WTC11 (cell line): ENCODE results near the gene GLRX. TPM values are rescaled to one million over a fixed set of nuclear protein-coding genes. Genes with fewer than 3 reads are reported as not detected.

ENCODE experiments used
- ATAC-seq: fragments of 200-7000 bp; cut with Tn5 transposase; 2 replicates; pipeline ENCODE4 v1.10.0; 2021; ENCODE audit warnings: mild to moderate bottlenecking, moderate library complexity
- CTCF ChIA-PET: fragments of 300-600 bp; sonication (Branson Sonifier 250); formaldehyde crosslinking; loops from one replicate; lab custom pipeline; 2021; ENCODE audit warnings: antibody characterized with exemption; lab: Charles Lee
- POLR2A ChIA-PET: fragments of 350-600 bp; sonication (Branson Sonifier 250); formaldehyde crosslinking; loops from one replicate; lab custom pipeline; 2021; ENCODE audit warnings: antibody characterized with exemption; lab: Charles Lee
- DNase-seq: peaks from one replicate; pipeline ENCODE4 v3.0.0; 2021; ENCODE audit warnings: low spot score
- H3K27ac Mint-ChIP-seq: 2 replicates; pipeline ENCODE4 v1.8.0; 2021; ENCODE audit warnings: mixed read lengths
- H3K27me3 Mint-ChIP-seq: 2 replicates; pipeline ENCODE4 v1.8.0; 2021; ENCODE audit warnings: low read depth, mild to moderate bottlenecking, moderate library complexity, mixed read lengths
- H3K36me3 Mint-ChIP-seq: 2 replicates; pipeline ENCODE4 v1.8.0; 2021; ENCODE audit warnings: mixed read lengths
- H3K4me1 Mint-ChIP-seq: 2 replicates; pipeline ENCODE4 v1.8.0; 2022; ENCODE audit warnings: mixed read lengths
- H3K4me3 Mint-ChIP-seq: 2 replicates; pipeline ENCODE4 v1.8.0; 2021; ENCODE audit warnings: mild to moderate bottlenecking, moderate library complexity, mixed read lengths
- H3K9me3 Mint-ChIP-seq: 2 replicates; pipeline ENCODE4 v1.8.0; 2021; ENCODE audit warnings: mixed read lengths
- FOXK1 ChIP-seq: sonication (generic); formaldehyde crosslinking; IDR thresholded peaks from 2 replicates; pipeline ENCODE4 v1.8.0; 2022; ENCODE audit warnings: mild to moderate bottlenecking, moderate library complexity, missing genetic modification reagents
- GABPB1 ChIP-seq: sonication (generic); formaldehyde crosslinking; IDR thresholded peaks from 2 replicates; pipeline ENCODE4 v1.8.1; 2023; ENCODE audit warnings: mild to moderate bottlenecking, missing genetic modification reagents
- NFATC4 ChIP-seq: fragments of 250-450 bp; sonication (Bioruptor Pico); IDR thresholded peaks from 2 replicates; pipeline ENCODE4 v1.9.0; 2021; ENCODE audit warnings: mild to moderate bottlenecking
- RELA ChIP-seq: sonication (generic); formaldehyde crosslinking; IDR thresholded peaks from 2 replicates; pipeline ENCODE4 v1.8.1; 2022; ENCODE audit warnings: missing genetic modification reagents, mild to moderate bottlenecking, borderline replicate concordance
- RORB ChIP-seq: fragments of 250-450 bp; sonication (Bioruptor Pico); IDR thresholded peaks from 2 replicates; pipeline ENCODE4 v1.9.0; 2021; ENCODE audit warnings: mild to moderate bottlenecking
- SMAD3 ChIP-seq: sonication (generic); formaldehyde crosslinking; IDR thresholded peaks from 2 replicates; pipeline ENCODE4 v1.8.0; 2022; ENCODE audit warnings: missing genetic modification reagents, mild to moderate bottlenecking, borderline replicate concordance
- STAT6 ChIP-seq: sonication (generic); formaldehyde crosslinking; conservative IDR thresholded peaks from 2 replicates; pipeline ENCODE4 v1.8.1; 2023; ENCODE audit warnings: mild to moderate bottlenecking, low read depth, missing genetic modification reagents, moderate library complexity
- TEAD1 ChIP-seq: sonication (generic); formaldehyde crosslinking; IDR thresholded peaks from 2 replicates; pipeline ENCODE4 v1.8.0; 2022; ENCODE audit warnings: mild to moderate bottlenecking, missing genetic modification reagents
- ZBTB43 ChIP-seq: sonication (generic); formaldehyde crosslinking; IDR thresholded peaks from 2 replicates; pipeline ENCODE4 v1.8.1; 2023; ENCODE audit warnings: mild to moderate bottlenecking, missing genetic modification reagents
- ZNF232 ChIP-seq: sonication (generic); formaldehyde crosslinking; IDR thresholded peaks from 2 replicates; pipeline ENCODE4 v1.8.0; 2022; ENCODE audit warnings: mild to moderate bottlenecking, missing genetic modification reagents
- ZNF263 ChIP-seq: sonication (generic); formaldehyde crosslinking; IDR thresholded peaks from 2 replicates; pipeline ENCODE4 v1.8.1; 2022; ENCODE audit warnings: low read depth, mild to moderate bottlenecking, moderate library complexity, missing genetic modification reagents
- ZNF423 ChIP-seq: fragments of 250-450 bp; sonication (Bioruptor Pico); IDR thresholded peaks from 2 replicates; pipeline ENCODE4 v2.1.2; 2022; ENCODE audit warnings: mild to moderate bottlenecking, moderate library complexity
- total RNA-seq: library from RNA; stranded (reverse); gene quantifications from 3 replicates; pipeline ENCODE4 v1.2.3, GENCODE V29; 2021
- TF ChIP-seq, protein P1 (sequence below): sonication (generic); formaldehyde crosslinking; IDR thresholded peaks from 2 replicates; pipeline ENCODE4 v1.8.0; 2022; ENCODE audit warnings: mild to moderate bottlenecking, missing genetic modification reagents
- TF ChIP-seq, protein P2 (sequence below): sonication (generic); formaldehyde crosslinking; IDR thresholded peaks from 2 replicates; pipeline ENCODE4 v1.8.0; 2022; ENCODE audit warnings: missing genetic modification reagents
- TF ChIP-seq, protein P3 (sequence below): fragments of 250-450 bp; sonication (Bioruptor Pico); IDR thresholded peaks from 2 replicates; pipeline ENCODE4 v1.9.0; 2021; ENCODE audit warnings: mild to moderate bottlenecking

The GLRX gene
- total RNA-seq, 1 experiment from 2014 or later = 15.9 TPM

DNA sequence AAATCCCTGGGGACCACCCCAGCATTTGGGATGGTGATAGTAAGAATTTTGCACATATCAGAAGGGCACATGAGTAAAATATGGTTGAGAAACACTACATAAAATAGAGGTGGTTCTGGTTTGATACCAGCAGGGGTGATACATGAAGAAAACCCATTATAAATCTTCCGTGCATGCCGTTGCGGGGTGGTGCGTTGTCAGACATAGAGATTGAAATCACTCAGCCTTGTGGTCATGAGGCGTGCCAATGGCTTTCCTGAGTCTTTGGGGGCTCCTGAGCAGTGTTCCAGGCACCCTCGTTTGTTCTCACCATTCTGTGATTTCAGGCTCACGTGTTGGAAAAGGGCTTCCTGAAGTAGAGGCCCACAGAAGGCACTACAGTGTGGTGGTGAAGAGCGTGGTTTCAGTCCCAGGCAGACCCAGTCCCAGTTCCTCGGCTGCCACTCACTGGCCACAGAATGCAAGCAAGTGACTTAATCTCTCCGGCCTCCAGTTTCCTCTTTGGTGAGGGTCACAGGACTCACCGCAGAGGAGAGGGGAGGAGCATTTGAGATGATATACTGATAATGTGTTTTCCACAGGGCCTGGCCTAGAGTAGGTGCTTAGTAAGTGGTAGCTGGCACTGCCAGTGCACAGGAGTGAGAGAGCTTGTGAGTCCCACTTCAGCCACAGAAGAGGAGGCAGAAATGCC lies 20.5 kb upstream of the GLRX start:
- no peaks in the 10 kb centered on the region; the same call in 1 of the 2 replicates for H3K27me3 Mint-ChIP-seq
- no peaks in the 10 kb centered on the region for H3K9me3 Mint-ChIP-seq
- H3K4me3 Mint-ChIP-seq = no peak overlapping the region
- no peak for DNase-seq
- no peaks in the 10 kb centered on the region for H3K36me3 Mint-ChIP-seq
- CTCF ChIA-PET = interaction anchor here (1.0 to 2.8 kb wide), 2 partner anchors 9 to 62 kb away, joined by 3 to 16 read pairs; no protein-coding TSS in a partner anchor
- peak; percentile 46 for ATAC-seq
- POLR2A ChIA-PET = no interaction called here
- H3K4me1 Mint-ChIP-seq = peaks cover 2% of the 10 kb centered on the region; the same call in 1 of the 2 replicates
- H3K27ac Mint-ChIP-seq = no peak overlapping the region
- TF ChIP-seq RELA (CRISPR knock-in tag) (no peak), ZNF232 (no peak), NFATC4 (CRISPR knock-in tag) (no peak), ZNF263 (CRISPR knock-in tag) (no peak), RORB (CRISPR knock-in tag) (no peak), TEAD1 (no peak), STAT6 (CRISPR knock-in tag) (no peak), ZBTB43 (CRISPR knock-in tag) (no peak), FOXK1 (CRISPR knock-in tag) (no peak), SMAD3 (no peak), ZNF423 (no peak)
- TF ChIP-seq, protein P1, sequence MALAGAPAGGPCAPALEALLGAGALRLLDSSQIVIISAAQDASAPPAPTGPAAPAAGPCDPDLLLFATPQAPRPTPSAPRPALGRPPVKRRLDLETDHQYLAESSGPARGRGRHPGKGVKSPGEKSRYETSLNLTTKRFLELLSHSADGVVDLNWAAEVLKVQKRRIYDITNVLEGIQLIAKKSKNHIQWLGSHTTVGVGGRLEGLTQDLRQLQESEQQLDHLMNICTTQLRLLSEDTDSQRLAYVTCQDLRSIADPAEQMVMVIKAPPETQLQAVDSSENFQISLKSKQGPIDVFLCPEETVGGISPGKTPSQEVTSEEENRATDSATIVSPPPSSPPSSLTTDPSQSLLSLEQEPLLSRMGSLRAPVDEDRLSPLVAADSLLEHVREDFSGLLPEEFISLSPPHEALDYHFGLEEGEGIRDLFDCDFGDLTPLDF (CRISPR knock-in tag) = no peak
- TF ChIP-seq, protein P2, sequence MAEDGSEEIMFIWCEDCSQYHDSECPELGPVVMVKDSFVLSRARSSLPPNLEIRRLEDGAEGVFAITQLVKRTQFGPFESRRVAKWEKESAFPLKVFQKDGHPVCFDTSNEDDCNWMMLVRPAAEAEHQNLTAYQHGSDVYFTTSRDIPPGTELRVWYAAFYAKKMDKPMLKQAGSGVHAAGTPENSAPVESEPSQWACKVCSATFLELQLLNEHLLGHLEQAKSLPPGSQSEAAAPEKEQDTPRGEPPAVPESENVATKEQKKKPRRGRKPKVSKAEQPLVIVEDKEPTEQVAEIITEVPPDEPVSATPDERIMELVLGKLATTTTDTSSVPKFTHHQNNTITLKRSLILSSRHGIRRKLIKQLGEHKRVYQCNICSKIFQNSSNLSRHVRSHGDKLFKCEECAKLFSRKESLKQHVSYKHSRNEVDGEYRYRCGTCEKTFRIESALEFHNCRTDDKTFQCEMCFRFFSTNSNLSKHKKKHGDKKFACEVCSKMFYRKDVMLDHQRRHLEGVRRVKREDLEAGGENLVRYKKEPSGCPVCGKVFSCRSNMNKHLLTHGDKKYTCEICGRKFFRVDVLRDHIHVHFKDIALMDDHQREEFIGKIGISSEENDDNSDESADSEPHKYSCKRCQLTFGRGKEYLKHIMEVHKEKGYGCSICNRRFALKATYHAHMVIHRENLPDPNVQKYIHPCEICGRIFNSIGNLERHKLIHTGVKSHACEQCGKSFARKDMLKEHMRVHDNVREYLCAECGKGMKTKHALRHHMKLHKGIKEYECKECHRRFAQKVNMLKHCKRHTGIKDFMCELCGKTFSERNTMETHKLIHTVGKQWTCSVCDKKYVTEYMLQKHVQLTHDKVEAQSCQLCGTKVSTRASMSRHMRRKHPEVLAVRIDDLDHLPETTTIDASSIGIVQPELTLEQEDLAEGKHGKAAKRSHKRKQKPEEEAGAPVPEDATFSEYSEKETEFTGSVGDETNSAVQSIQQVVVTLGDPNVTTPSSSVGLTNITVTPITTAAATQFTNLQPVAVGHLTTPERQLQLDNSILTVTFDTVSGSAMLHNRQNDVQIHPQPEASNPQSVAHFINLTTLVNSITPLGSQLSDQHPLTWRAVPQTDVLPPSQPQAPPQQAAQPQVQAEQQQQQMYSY (CRISPR knock-in tag) = no peak

DNA sequence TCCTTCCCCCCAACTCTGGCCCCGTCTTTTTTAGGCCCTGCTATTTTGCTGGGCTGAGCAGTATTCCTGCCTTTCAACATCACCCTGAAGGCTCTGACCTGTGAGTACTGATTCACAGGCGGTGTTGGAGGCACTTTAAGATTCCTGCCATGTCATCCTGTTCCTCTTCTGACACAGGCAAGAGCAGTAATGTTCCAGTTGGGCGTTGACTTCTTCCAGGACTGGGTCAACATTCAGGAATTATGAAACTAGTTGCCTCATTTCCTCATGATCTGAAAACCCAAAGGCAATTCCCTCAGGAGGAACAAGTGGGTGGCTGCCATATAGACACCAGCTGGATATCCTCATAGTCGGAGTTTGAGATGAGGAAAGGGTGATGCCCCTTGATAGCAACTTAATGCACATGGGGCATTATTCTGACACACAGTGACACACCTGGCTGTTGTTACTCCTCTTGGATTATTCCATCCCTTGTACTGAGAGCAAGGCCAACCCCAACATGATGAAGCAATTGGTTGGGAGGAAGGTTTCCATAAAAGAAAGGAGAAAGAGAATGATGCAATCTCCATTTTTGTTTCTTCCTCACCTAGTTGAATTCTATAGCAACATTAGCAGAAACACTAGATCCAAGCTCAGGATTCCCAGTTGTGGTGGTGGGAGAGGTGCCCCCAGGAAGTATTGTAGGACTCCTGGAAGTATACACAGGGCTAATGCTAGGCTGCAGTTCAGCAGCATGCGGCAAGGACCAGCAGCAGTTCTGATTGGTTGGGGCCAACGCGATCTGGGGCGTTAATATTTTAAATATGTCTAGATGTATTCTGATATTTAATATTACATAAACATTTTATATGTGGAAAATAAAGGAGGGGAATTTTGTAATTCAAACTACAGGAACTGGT lies 19.6 kb upstream of the GLRX start:
- ChIA-PET CTCF (interaction anchor here (1.4 to 2.8 kb wide), 2 partner anchors 61 kb away, joined by 5 to 16 read pairs; no protein-coding TSS in a partner anchor), POLR2A (no interaction called here)
- no peaks in the 10 kb centered on the region; the same call in 1 of the 2 replicates for H3K27me3 Mint-ChIP-seq
- TF ChIP-seq, protein P3, sequence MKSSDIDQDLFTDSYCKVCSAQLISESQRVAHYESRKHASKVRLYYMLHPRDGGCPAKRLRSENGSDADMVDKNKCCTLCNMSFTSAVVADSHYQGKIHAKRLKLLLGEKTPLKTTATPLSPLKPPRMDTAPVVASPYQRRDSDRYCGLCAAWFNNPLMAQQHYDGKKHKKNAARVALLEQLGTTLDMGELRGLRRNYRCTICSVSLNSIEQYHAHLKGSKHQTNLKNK (CRISPR knock-in tag) = no peak
- TF ChIP-seq GABPB1 (CRISPR knock-in tag) = peak; percentile 54
- no peak for ATAC-seq
- no peaks in the 10 kb centered on the region for H3K9me3 Mint-ChIP-seq
- H3K4me1 Mint-ChIP-seq = peaks cover 2% of the 10 kb centered on the region; the same call in 1 of the 2 replicates
- H3K27ac Mint-ChIP-seq = no peak overlapping the region
- H3K4me3 Mint-ChIP-seq = no peak overlapping the region
- DNase-seq = no peak
- no peaks in the 10 kb centered on the region for H3K36me3 Mint-ChIP-seq
